A549 (cell line): Measurements from ENCODE around the gene TFPT. TPM values are rescaled to one million over a fixed set of nuclear protein-coding genes. Genes with fewer than 3 reads are reported as not detected.

ENCODE experiments used
- BCL3 ChIP-seq: fragments of >200 bp; sonication (Bioruptor Twin); formaldehyde crosslinking; IDR thresholded peaks from 3 replicates; pipeline ENCODE4 v1.6.1; 2016
- CEBPB ChIP-seq, 2 experiments: fragments of >200 bp in 1 of 2; sonication (Bioruptor Twin) in 1 of 2; formaldehyde crosslinking in 1 of 2; IDR thresholded peaks; 2 replicates each; pipeline ENCODE4 v1.6.1; 2012 to 2016
- EHMT2 ChIP-seq: fragments of 200-600 bp; sonication (generic); IDR thresholded peaks from 2 replicates; pipeline ENCODE4 v1.6.1; 2016; ENCODE audit warnings: antibody characterized with exemption, low read depth, mild to moderate bottlenecking, moderate library complexity
- ELK1 ChIP-seq: fragments of 150-350 bp; IDR thresholded peaks from 2 replicates; pipeline ENCODE4 v1.6.1; 2014; ENCODE audit warnings: low read depth, mild to moderate bottlenecking, low read length
- FOSB ChIP-seq: fragments of 250-450 bp; sonication (Bioruptor Pico); IDR thresholded peaks from 2 replicates; pipeline ENCODE4 v1.5.0; 2020; ENCODE audit warnings: mild to moderate bottlenecking, moderate library complexity
- FOSL2 ChIP-seq, 2 experiments: fragments of 450-650 bp in 1 of 2; fragments of >200 bp in 1 of 2; sonication (Bioruptor Twin) in 1 of 2; formaldehyde crosslinking; IDR thresholded peaks; 2 replicates each; pipeline versions ENCODE4 v1.5.0 to v1.6.1; 2016 to 2020; ENCODE audit warnings: mild to moderate bottlenecking in 1 of 2, moderate library complexity in 1 of 2
- FOXS1 ChIP-seq: fragments of 250-450 bp; sonication (Bioruptor Pico); IDR thresholded peaks from 2 replicates; pipeline ENCODE4 v1.5.0; 2020; ENCODE audit warnings: mild to moderate bottlenecking, moderate library complexity
- HEYL ChIP-seq: fragments of 250-450 bp; sonication (Bioruptor Pico); IDR thresholded peaks from 2 replicates; pipeline ENCODE4 v1.8.0; 2021; ENCODE audit warnings: mild to moderate bottlenecking, moderate library complexity
- HOXB13 ChIP-seq: fragments of 250-450 bp; sonication (Bioruptor Pico); IDR thresholded peaks from 2 replicates; pipeline ENCODE4 v1.5.0; 2020; ENCODE audit warnings: low read depth, mild to moderate bottlenecking, moderate library complexity
- HOXB5 ChIP-seq: fragments of 250-450 bp; sonication (Bioruptor Pico); IDR thresholded peaks from 2 replicates; pipeline ENCODE4 v1.5.0; 2020; ENCODE audit warnings: mild to moderate bottlenecking, moderate library complexity
- JUNB ChIP-seq: fragments of >200 bp; sonication (Bioruptor Twin); formaldehyde crosslinking; IDR thresholded peaks from 2 replicates; pipeline ENCODE4 v1.6.1; 2016
- KDM5A ChIP-seq: fragments of 200-600 bp; sonication (generic); IDR thresholded peaks from 2 replicates; pipeline ENCODE4 v1.6.1; 2016; ENCODE audit warnings: antibody characterized with exemption, mild to moderate bottlenecking
- MAZ ChIP-seq: fragments of 150-350 bp; IDR thresholded peaks from 2 replicates; pipeline ENCODE4 v1.6.1; 2014; ENCODE audit warnings: antibody characterized with exemption, low read depth, low read length, borderline replicate concordance
- MYC ChIP-seq: IDR thresholded peaks from 2 replicates; pipeline ENCODE4 v1.6.1; 2012; ENCODE audit warnings: mild to moderate bottlenecking, inconsistent platforms, low read length, improper control_type of control experiment, borderline replicate concordance
- NPAS2 ChIP-seq: fragments of 250-450 bp; sonication (Bioruptor Pico); IDR thresholded peaks from 2 replicates; pipeline ENCODE4 v1.8.0; 2022; ENCODE audit warnings: mild to moderate bottlenecking, moderate library complexity, borderline replicate concordance
- PHF8 ChIP-seq: fragments of 200-600 bp; sonication (generic); IDR thresholded peaks from 2 replicates; pipeline ENCODE4 v1.6.1; 2016; ENCODE audit warnings: low read depth, mild to moderate bottlenecking, antibody characterized with exemption, moderate library complexity, borderline replicate concordance
- RARB ChIP-seq: fragments of 250-450 bp; sonication (Bioruptor Pico); IDR thresholded peaks from 2 replicates; pipeline ENCODE4 v1.8.0; 2021; ENCODE audit warnings: mild to moderate bottlenecking, moderate library complexity
- REST ChIP-seq: fragments of 200-600 bp; sonication (generic); IDR thresholded peaks from 2 replicates; pipeline ENCODE4 v1.6.1; 2016; ENCODE audit warnings: antibody characterized with exemption, mild to moderate bottlenecking, moderate library complexity
- RNF2 ChIP-seq: fragments of 200-600 bp; sonication (generic); IDR thresholded peaks from 2 replicates; pipeline ENCODE4 v1.6.1; 2016; ENCODE audit warnings: low read depth, mild to moderate bottlenecking, antibody characterized with exemption, moderate library complexity, borderline replicate concordance
- SREBF2 ChIP-seq: fragments of 450-650 bp; IDR thresholded peaks from 2 replicates; pipeline ENCODE4 v1.6.1; 2014; ENCODE audit warnings: mild to moderate bottlenecking, moderate library complexity
- TFCP2L1 ChIP-seq: fragments of 250-450 bp; sonication (Bioruptor Pico); IDR thresholded peaks from 2 replicates; pipeline ENCODE4 v1.5.0; 2021; ENCODE audit warnings: mild to moderate bottlenecking
- TP53 ChIP-seq: fragments of 250-450 bp; sonication (Bioruptor Pico); IDR thresholded peaks from 2 replicates; pipeline ENCODE4 v1.5.0; 2021; ENCODE audit warnings: mild to moderate bottlenecking, moderate library complexity
- ZC3H11A ChIP-seq: fragments of 450-650 bp; IDR thresholded peaks from 2 replicates; pipeline ENCODE4 v1.6.1; 2014; ENCODE audit warnings: antibody characterized with exemption, mild to moderate bottlenecking
- ZFP36 ChIP-seq: fragments of 450-650 bp; IDR thresholded peaks from 2 replicates; pipeline ENCODE4 v1.6.1; 2014; ENCODE audit warnings: borderline replicate concordance; ENCODE audit not compliant: partially characterized antibody
- ZNF302 ChIP-seq: fragments of 250-450 bp; sonication (Bioruptor Pico); IDR thresholded peaks from 2 replicates; pipeline ENCODE4 v1.9.0; 2021; ENCODE audit warnings: inconsistent platforms, mild to moderate bottlenecking, moderate library complexity
- ZSCAN20 ChIP-seq: fragments of 250-450 bp; sonication (Bioruptor Pico); IDR thresholded peaks from 2 replicates; pipeline ENCODE4 v1.8.0; 2022; ENCODE audit warnings: mild to moderate bottlenecking, moderate library complexity
- polyA plus RNA-seq, 4 experiments: library from polyadenylated mRNA; depleted of rRNA in 3 of 4; stranded (reverse); fragments of >200 nt; fragmentation: RNase III in 1 of 4; extraction: RNeasy Plus Mini Kit Qiagen cat#74134 plus additional on column Dnase treatment in 1 of 4; gene quantifications; 2 replicates in 3 of 4; 3 replicates in 1 of 4; pipeline ENCODE4 v1.2.3, GENCODE V29; 2011 to 2017

The TFPT gene
- polyA plus RNA-seq, 2 of the 4 experiments (the other 2 are of a cell fraction), result 16.1 to 26.1 TPM

GRCh38 chr19:54115109-54116063 lies at the start of gene TFPT, which contains the start of gene PRPF31 (continued):
- TF ChIP-seq ZFP36 (no peak), HOXB5 (CRISPR knock-in tag) (0 out of 2 replicates have a peak, but pooled peaks have one; percentile 26), MAZ (no peak; the same call in 1 of the 2 replicates), ZSCAN20 (CRISPR knock-in tag) (no peak), FOXS1 (CRISPR knock-in tag) (peak; percentile 40; the same call in 1 of the 2 replicates), FOSL2 (IDR thresholded peaks at IDR 0.05) (no peak), FOSL2 (CRISPR knock-in tag; IDR thresholded peaks at IDR 0.05) (no peak; the same call in 1 of the 2 replicates), NPAS2 (CRISPR knock-in tag) (no peak), EHMT2 (no peak), TP53 (CRISPR knock-in tag) (0 out of 2 replicates have a peak, but pooled peaks have one; percentile 17), JUNB (no peak), FOSB (CRISPR knock-in tag) (no peak), CEBPB (IDR thresholded peaks at IDR 0.05) (0 out of 4 replicates have a peak, but pooled peaks of 1 of the 2 experiments have one; percentile 21), ELK1 (no peak), RNF2 (no peak), PHF8 (peak; percentile 88; the same call in 1 of the 2 replicates), KDM5A (peak; percentile 96), HEYL (CRISPR knock-in tag) (no peak), MYC (peak; percentile 88), BCL3 (no peak; the same call in none of the 3 replicates), SREBF2 (no peak), HOXB13 (CRISPR knock-in tag) (no peak), REST (peak; percentile 61), ZC3H11A (no peak), TFCP2L1 (CRISPR knock-in tag) (0 out of 2 replicates have a peak, but pooled peaks have one; percentile 51), ZNF302 (CRISPR knock-in tag) (no peak), RARB (CRISPR knock-in tag) (no peak)
- TF ChIP-seq, all 56 proteins: peak for 18
